HepG2 (cell line): ENCODE data around the gene TMEM167A. TPM values are rescaled to one million over a fixed set of nuclear protein-coding genes. Genes with fewer than 3 reads are reported as not detected.

Experiments used
- ATAC-seq: fragments of 200-7000 bp; cut with Tn5 transposase; 3 replicates; pipeline ENCODE4 v1.9.1; 2020; ENCODE audit warnings: mild to moderate bottlenecking, moderate library complexity
- BruUV-seq: library from RNA; stranded (reverse); fragments of 400-500 nt; replicated peaks from 2 replicates; lab custom pipeline; 2021; lab: Mats Ljungman, UMichigan
- CTCF ChIA-PET: fragments of 300-600 bp; formaldehyde crosslinking; extraction: SDS; loops from one replicate; lab custom pipeline; 2021; ENCODE audit warnings: low total read pairs, inconsistent platforms, low intra/inter-chr PET ratio; lab: Yijun Ruan, JAX
- POLR2A ChIA-PET: fragments of 350-600 bp; sonication (Branson Sonifier 250); formaldehyde crosslinking; loops from one replicate; lab custom pipeline; 2020; ENCODE audit warnings: antibody characterized with exemption, inconsistent platforms; lab: Yijun Ruan, JAX
- DNase-seq: peaks from one replicate; pipeline ENCODE4 v3.0.0-alpha.2; 2015; ENCODE audit warnings: low spot score
- FAIRE-seq: peaks from 3 replicates; lab custom pipeline; 2011; peaks lifted over from hg19 to GRCh38; lab: Jason Lieb, UNC
- H2AFZ ChIP-seq: one replicate; pipeline ENCODE4 v1.6.1; 2011; ENCODE audit warnings: low read length, inconsistent platforms
- H3K27ac ChIP-seq: fragments of 300-600 bp; 3 replicates; pipeline ENCODE4 v1.8.0; 2011; ENCODE audit warnings: mixed run types, mild to moderate bottlenecking, mixed read lengths, low read length, inconsistent platforms; ENCODE audit not compliant: insufficient read depth; ENCODE audit errors: extremely low read length
- H3K27me3 ChIP-seq, 2 experiments: fragments of 200-600 bp in 1 of 2; 2 replicates in 1 of 2; 3 replicates in 1 of 2; pipeline versions ENCODE4 v1.6.0 to v1.8.0; 2011; ENCODE audit warnings: low read length in 2 of 2, mild to moderate bottlenecking in 2 of 2, moderate library complexity in 2 of 2, inconsistent platforms in 1 of 2; ENCODE audit not compliant: insufficient read depth in 2 of 2, control insufficient read depth in 1 of 2
- H3K36me3 ChIP-seq, 2 experiments: fragments of 200-600 bp in 1 of 2; replicated peaks in 1 of 2; 2 replicates in 1 of 2; 3 replicates in 1 of 2; pipeline versions ENCODE4 v1.5.1 to v1.8.0; 2011; ENCODE audit warnings: low read length in 2 of 2, inconsistent platforms in 1 of 2; ENCODE audit not compliant: insufficient read depth in 2 of 2, control insufficient read depth in 1 of 2
- H3K4me1 ChIP-seq: 2 replicates; pipeline ENCODE4 v1.5.1; 2012; ENCODE audit warnings: low read length, inconsistent platforms; ENCODE audit not compliant: insufficient read depth
- H3K4me2 ChIP-seq: 2 replicates; pipeline ENCODE4 v1.6.0; 2011; ENCODE audit warnings: low read depth, low read length, inconsistent platforms
- H3K4me3 ChIP-seq, 3 experiments: fragments of 200-600 bp in 1 of 3; sonication (generic), shearing (Covaris generic) in 1 of 3; replicated peaks in 1 of 3; 2 replicates each; pipeline ENCODE4 v1.5.1; 2011 to 2016; ENCODE audit warnings: low read length in 3 of 3, inconsistent platforms in 2 of 3, low read depth in 2 of 3, mild to moderate bottlenecking in 2 of 3, control low read depth in 1 of 3, mixed read lengths in 1 of 3; ENCODE audit not compliant: insufficient read depth in 1 of 3
- H3K79me2 ChIP-seq: one replicate; pipeline ENCODE4 v1.6.1; 2011; ENCODE audit warnings: low read length, inconsistent platforms; ENCODE audit not compliant: insufficient read depth
- H3K9ac ChIP-seq: 2 replicates; pipeline ENCODE4 v1.6.0; 2011; ENCODE audit warnings: mild to moderate bottlenecking, low read depth, low read length, inconsistent platforms; ENCODE audit not compliant: insufficient read depth
- H3K9me3 ChIP-seq: 2 replicates; pipeline ENCODE4 v1.5.1; 2012; ENCODE audit warnings: mild to moderate bottlenecking, low read length
- H4K20me1 ChIP-seq: 2 replicates; pipeline ENCODE4 v1.6.0; 2011; ENCODE audit warnings: inconsistent platforms, mild to moderate bottlenecking, low read length, moderate library complexity; ENCODE audit not compliant: insufficient read depth
- FOXK2 ChIP-seq: fragments of 450-650 bp; IDR thresholded peaks from 2 replicates; pipeline ENCODE4 v1.6.1; 2016
- LBX2 ChIP-seq: sonication (generic); formaldehyde crosslinking; IDR thresholded peaks from 2 replicates; pipeline ENCODE4 v1.5.0; 2020; ENCODE audit warnings: missing genetic modification reagents, mild to moderate bottlenecking, borderline replicate concordance
- LCORL ChIP-seq, 2 experiments: fragments of 450-650 bp in 1 of 2; sonication (generic) in 1 of 2; formaldehyde crosslinking in 1 of 2; IDR thresholded peaks; 2 replicates each; pipeline versions ENCODE4 v1.5.0 to v1.6.1; 2017 to 2020; ENCODE audit warnings: antibody characterized with exemption in 1 of 2, missing genetic modification reagents in 1 of 2
- NFE2L2 ChIP-seq: fragments of 150-350 bp; IDR thresholded peaks from 2 replicates; pipeline ENCODE4 v1.6.1; 2014; ENCODE audit warnings: low read length
- NR3C1 ChIP-seq: sonication (generic); formaldehyde crosslinking; IDR thresholded peaks from 2 replicates; pipeline ENCODE4 v1.4.0; 2020; ENCODE audit warnings: missing genetic modification reagents
- PITX1 ChIP-seq: sonication (generic); formaldehyde crosslinking; IDR thresholded peaks from 2 replicates; pipeline ENCODE4 v1.5.1; 2020; ENCODE audit warnings: mild to moderate bottlenecking, missing genetic modification reagents
- SMC3 ChIP-seq: IDR thresholded peaks from 2 replicates; pipeline ENCODE4 v1.6.1; 2011; ENCODE audit warnings: low read length, improper control_type of control experiment
- STAT6 ChIP-seq: sonication (generic); formaldehyde crosslinking; IDR thresholded peaks from 2 replicates; pipeline ENCODE4 v1.4.0; 2020; ENCODE audit warnings: missing genetic modification reagents, mild to moderate bottlenecking, borderline replicate concordance
- ZNF605 ChIP-seq: sonication (generic); formaldehyde crosslinking; IDR thresholded peaks from 2 replicates; pipeline ENCODE4 v1.8.0; 2022; ENCODE audit warnings: mild to moderate bottlenecking, missing genetic modification reagents
- ZNF740 ChIP-seq: sonication (generic); formaldehyde crosslinking; IDR thresholded peaks from 2 replicates; pipeline ENCODE4 v1.4.0; 2020; ENCODE audit warnings: missing genetic modification reagents
- WGBS: methylation state at CpG from one replicate; pipeline ENCODE4 v1.1.6; 2017; ENCODE audit warnings: low lambda C conversion rate; 5-methylcytosine and 5-hydroxymethylcytosine counted together
- in situ Hi-C: cut with HindIII; loops from 2 replicates; pipeline ENCODE4 v1.10.0; 2017; ENCODE audit warnings: low pct_unique_long_range_greater_than_20kb; ENCODE audit not compliant: extremely low pct_ligation_motif_present
- intact Hi-C: fragments of 100-400 bp; cut with micrococcal nuclease; formaldehyde crosslinking; loops from one replicate; pipeline ENCODE4 v1.10.0; 2022; ENCODE audit not compliant: unreplicated experiment
- polyA plus RNA-seq, 8 experiments: library from polyadenylated mRNA; depleted of rRNA in 3 of 8; stranded (reverse) in 7 of 8; unstranded in 1 of 8; fragments of >200 nt; fragmentation: Illumina TruSeq in 4 of 8; extraction: Trizol in 4 of 8; gene quantifications; 2 replicates each; pipeline versions ENCODE4 v1.2.1 to v1.2.3, GENCODE V29; 2011 to 2016; ENCODE audit warnings: low read depth in 4 of 8, missing spikeins in 1 of 8, mixed read lengths in 1 of 8; ENCODE audit not compliant: insufficient read depth in 1 of 8
- total RNA-seq, 5 experiments: library from RNA; depleted of rRNA; stranded (reverse); fragments of >200 nt; fragmentation: Illumina TruSeq; extraction: Trizol; gene quantifications; 2 replicates each; pipeline ENCODE4 v1.2.3, GENCODE V29; 2016; ENCODE audit warnings: low read depth in 1 of 5

The TMEM167A gene
- total and polyA plus RNA-seq, 2 of the 13 experiments (the other 11 are each of a cell fraction or from before 2014, with no cell fraction given): 47.0 to 78.7 TPM

- no peak for TF ChIP-seq LBX2 (CRISPR knock-in tag)
- no peak for TF ChIP-seq ZNF605
- TF ChIP-seq STAT6 (CRISPR knock-in tag): no peak
- TF ChIP-seq SMC3: no peak
- no peak for TF ChIP-seq FOXK2
- TF ChIP-seq, all 625 proteins: peak for 0
These were observed 41.7 kb downstream of the TMEM167A start (continued) for GRCh38 chr5:83035373-83036100.

- Histone ChIP-seq H3K79me2 (no peaks in the 10 kb centered on the region), H3K4me3 (no peak overlapping the region), H3K4me2 (no peak overlapping the region), H3K9me3 (no peaks in the 10 kb centered on the region), H3K36me3 (no peaks in the 10 kb centered on the region), H2AFZ (no peak overlapping the region), H3K4me1 (no peaks in the 10 kb centered on the region), H4K20me1 (no peaks in the 10 kb centered on the region), H3K9ac (no peak overlapping the region), H3K27me3 (0 out of 5 replicates have a peak, but pooled peaks cover 0 to 2% of the 10 kb centered on the region in 2 experiments), H3K27ac (no peak overlapping the region)
- in situ Hi-C loops: no loop called here
- WGBS: 46% methylated on average over 4 of the region's 4 CpGs
- FAIRE-seq (no peak), DNase-seq (no peak)
- no TSS peak for BruUV-seq
- intact Hi-C loops: no loop called here
- POLR2A ChIA-PET: interaction anchor here (1.0 kb wide), 1 partner anchor 43 kb away, joined by 4 read pairs; the partner anchor contains the start of genes TMEM167A and XRCC4
- TF ChIP-seq ZNF740 (no peak), NFE2L2 (no peak), NR3C1 (no peak), LCORL (IDR thresholded peaks at IDR 0.05) (no peak), LCORL (CRISPR knock-in tag; IDR thresholded peaks at IDR 0.05) (no peak), PITX1 (CRISPR knock-in tag) (no peak)
- TF ChIP-seq, all 625 proteins: peak for 0
- ATAC-seq: no peak
- CTCF ChIA-PET: no interaction called here
These were observed 42.5 kb downstream of the TMEM167A start for GRCh38 chr5:83034528-83035207.
